ENCODE measurements around the gene EPB41L2. TPM values are rescaled to one million over a fixed set of nuclear protein-coding genes. Genes with fewer than 3 reads are reported as not detected.

The EPB41L2 gene
- total RNA-seq, 1 donor from 2014 or later: 314 TPM

GRCh38 chr6:130958468-130958867 is 104.6 kb downstream of the EPB41L2 start:
- Mint-ChIP-seq H3K27ac (ENCODE audit: unreplicated experiment) (no peak overlapping the region), H3K4me3 (ENCODE audit: unreplicated experiment) (no peak overlapping the region), H3K9me3 (ENCODE audit: unreplicated experiment) (no peaks in the 10 kb centered on the region), H3K4me1 (ENCODE audit: unreplicated experiment) (peaks cover 34% of the 10 kb centered on the region), H3K36me3 (ENCODE audit: low read depth, unreplicated experiment) (peaks cover 28% of the 10 kb centered on the region), H3K27me3 (ENCODE audit: unreplicated experiment) (peaks cover 5% of the 10 kb centered on the region)
- no peak for DNase-seq (ENCODE audit: low spot score)
- TF ChIP-seq CTCF (IDR thresholded peaks at IDR 0.05; ENCODE audit: unreplicated experiment): no peak

GRCh38 chr6:130955755-130956154 is 107.3 kb downstream of the EPB41L2 start:
- no peak for DNase-seq (ENCODE audit: low spot score)
- H3K4me1 Mint-ChIP-seq (ENCODE audit: unreplicated experiment): peaks cover 13% of the 10 kb centered on the region
- no peak overlapping the region for H3K27ac Mint-ChIP-seq (ENCODE audit: unreplicated experiment)
- no peak overlapping the region for H3K4me3 Mint-ChIP-seq (ENCODE audit: unreplicated experiment)
- TF ChIP-seq CTCF (IDR thresholded peaks at IDR 0.05; ENCODE audit: unreplicated experiment): no peak
- peaks cover 5% of the 10 kb centered on the region for H3K27me3 Mint-ChIP-seq (ENCODE audit: unreplicated experiment)
- H3K9me3 Mint-ChIP-seq (ENCODE audit: unreplicated experiment): no peaks in the 10 kb centered on the region
- peaks cover 30% of the 10 kb centered on the region for H3K36me3 Mint-ChIP-seq (ENCODE audit: low read depth, unreplicated experiment)

- Mint-ChIP-seq H3K27me3 (ENCODE audit: unreplicated experiment) (peaks cover 8% of the 10 kb centered on the region), H3K36me3 (ENCODE audit: low read depth, unreplicated experiment) (peaks cover 8% of the 10 kb centered on the region), H3K4me3 (ENCODE audit: unreplicated experiment) (no peak overlapping the region), H3K9me3 (ENCODE audit: unreplicated experiment) (no peaks in the 10 kb centered on the region), H3K27ac (ENCODE audit: unreplicated experiment) (peak overlapping the region; percentile 33), H3K4me1 (ENCODE audit: unreplicated experiment) (peaks cover 29% of the 10 kb centered on the region)
- no peak for DNase-seq (ENCODE audit: low spot score)
- TF ChIP-seq CTCF (IDR thresholded peaks at IDR 0.05; ENCODE audit: unreplicated experiment): no peak
Observed at GRCh38 chr6:130949553-130949952, 113.5 kb downstream of the EPB41L2 start.

- peaks cover 40% of the 10 kb centered on the region for H3K4me1 Mint-ChIP-seq (ENCODE audit: unreplicated experiment)
- peak overlapping the region; percentile 65 for H3K27ac Mint-ChIP-seq (ENCODE audit: unreplicated experiment)
- H3K9me3 Mint-ChIP-seq (ENCODE audit: unreplicated experiment): no peaks in the 10 kb centered on the region
- no peak for TF ChIP-seq CTCF (IDR thresholded peaks at IDR 0.05; ENCODE audit: unreplicated experiment)
- peaks cover 8% of the 10 kb centered on the region for H3K36me3 Mint-ChIP-seq (ENCODE audit: low read depth, unreplicated experiment)
- DNase-seq (ENCODE audit: low spot score): no peak
- H3K27me3 Mint-ChIP-seq (ENCODE audit: unreplicated experiment): peaks cover 7% of the 10 kb centered on the region
- no peak overlapping the region for H3K4me3 Mint-ChIP-seq (ENCODE audit: unreplicated experiment)
Observed at GRCh38 chr6:130947464-130947863, 115.6 kb downstream of the EPB41L2 start.

- Mint-ChIP-seq H3K4me3 (ENCODE audit: unreplicated experiment) (no peak overlapping the region), H3K27ac (ENCODE audit: unreplicated experiment) (peak overlapping the region; percentile 86), H3K36me3 (ENCODE audit: low read depth, unreplicated experiment) (peaks cover 8% of the 10 kb centered on the region), H3K9me3 (ENCODE audit: unreplicated experiment) (no peaks in the 10 kb centered on the region), H3K4me1 (ENCODE audit: unreplicated experiment) (peaks cover 40% of the 10 kb centered on the region), H3K27me3 (ENCODE audit: unreplicated experiment) (peaks cover 8% of the 10 kb centered on the region)
- no peak for DNase-seq (ENCODE audit: low spot score)
- no peak for TF ChIP-seq CTCF (IDR thresholded peaks at IDR 0.05; ENCODE audit: unreplicated experiment)
Observed at GRCh38 chr6:130946076-130946475, 117.0 kb downstream of the EPB41L2 start.

All from endothelial cell (in vitro differentiated cells).